Activated naive CD4-positive, alpha-beta T cell treated with anti-CD3 and anti-CD28 coated beads, Interleukin-2, amount 50 U/mL, for 72 hours (primary cell): ENCODE data around the gene NSMCE4A. TPM values are rescaled to one million over a fixed set of nuclear protein-coding genes. Genes with fewer than 3 reads are reported as not detected.
"Not testable (repeated sequence)": the region's sequence is repeated elsewhere in the genome, so short reads cannot be mapped to it uniquely, and the experiment has no call there.

Experiments used
- ATAC-seq, 2 donors: fragments of 150-1000 bp; cut with Tn5 transposase; 2 replicates each; pipeline ENCODE4 v1.10.0; 2021; ENCODE audit warnings: mild to moderate bottlenecking in 2 of 2, moderate library complexity in 2 of 2
- DNase-seq, 2 donors: peaks; one replicate each; pipeline ENCODE4 v3.0.0; 2021 to 2022; ENCODE audit warnings: low spot score in 2 of 2
- H3K27ac Mint-ChIP-seq, 2 donors: one replicate each; pipeline ENCODE4 v1.8.0; 2022; ENCODE audit warnings: mild to moderate bottlenecking in 2 of 2, mixed read lengths in 2 of 2
- H3K36me3 Mint-ChIP-seq, 2 donors: one replicate each; pipeline ENCODE4 v1.8.0; 2022; ENCODE audit warnings: mixed read lengths in 2 of 2
- H3K9me3 Mint-ChIP-seq, 2 donors: one replicate each; pipeline ENCODE4 v1.8.0; 2022; ENCODE audit warnings: mixed read lengths in 2 of 2
- total RNA-seq, 2 donors: library from RNA; stranded (reverse); gene quantifications; one replicate each; pipeline ENCODE4 v1.2.3, GENCODE V29; 2022

NSMCE4A gene
- total RNA-seq, 2 donors from 2014 or later = 36.0 to 46.8 TPM

GRCh38 chr10:121927318-121927840, 47.6 kb downstream of the NSMCE4A start:
- ATAC-seq (peak; percentile 64 to 89), DNase-seq (peak; percentile 42 to 82)
- no peaks in the 10 kb centered on the region for H3K9me3 Mint-ChIP-seq
- peaks cover 7 to 19% of the 10 kb centered on the region in 2 donors for H3K36me3 Mint-ChIP-seq
- peak overlapping the region; percentile 96 to 98 for H3K27ac Mint-ChIP-seq

DNA sequence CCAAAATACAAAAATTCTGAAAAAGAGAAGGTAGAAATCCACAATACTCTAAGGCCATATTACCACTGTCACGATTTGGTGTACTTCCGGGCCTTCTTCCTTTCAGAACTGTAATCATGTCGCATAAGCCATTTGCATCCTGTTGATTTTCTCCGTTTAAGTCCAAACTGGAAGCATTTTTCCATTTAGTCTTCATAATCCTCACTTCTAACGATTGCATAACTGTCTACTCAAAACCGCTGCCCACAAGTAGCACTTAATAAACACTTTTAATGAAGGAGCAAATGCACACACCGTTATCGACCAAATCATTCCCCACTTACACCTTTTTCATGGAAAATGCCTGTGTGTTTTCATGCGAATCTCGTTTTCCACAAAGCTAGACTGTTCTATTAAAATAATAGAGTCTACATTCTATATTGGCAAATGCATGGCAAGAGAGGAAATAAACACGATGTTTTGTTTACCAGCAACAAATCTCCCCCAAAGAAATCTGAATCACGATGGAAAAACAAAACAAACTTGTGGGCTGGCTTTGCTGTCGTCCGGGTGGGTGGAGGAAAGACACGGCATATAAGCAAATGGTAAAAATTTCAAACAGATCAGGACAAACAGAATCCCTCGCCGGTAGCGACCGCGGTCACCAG, 48.2 kb downstream of the NSMCE4A start:
- DNase-seq (no peak), ATAC-seq (no peak)
- Mint-ChIP-seq H3K9me3 (no peaks in the 10 kb centered on the region), H3K36me3 (peaks cover 8 to 19% of the 10 kb centered on the region in 2 donors), H3K27ac (peak overlapping the region; percentile 96 to 98)

DNA sequence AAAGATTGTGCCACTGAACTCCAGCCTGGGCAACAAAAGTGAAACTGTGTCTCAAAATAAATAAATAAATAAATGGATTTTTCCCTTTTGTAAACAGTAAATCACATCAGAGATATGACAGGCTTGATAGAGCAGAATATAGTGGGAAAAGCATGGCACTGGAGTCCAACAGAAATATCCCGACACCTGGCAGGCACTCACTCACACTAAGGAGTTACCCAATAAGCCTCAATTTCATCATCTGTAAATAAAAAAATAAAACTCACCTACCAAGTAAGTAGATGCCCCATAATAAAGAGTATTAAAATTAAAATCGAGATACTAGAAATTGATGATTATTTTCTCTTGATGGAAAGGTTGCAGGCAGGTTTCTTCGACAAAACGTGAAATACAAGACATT, 48.9 kb downstream of the NSMCE4A start:
- peaks cover 12 to 19% of the 10 kb centered on the region in 2 donors for H3K36me3 Mint-ChIP-seq
- H3K9me3 Mint-ChIP-seq = no peaks in the 10 kb centered on the region
- no peak for ATAC-seq
- peak overlapping the region in 1 of 2 donors; percentile 5 for H3K27ac Mint-ChIP-seq
- DNase-seq = no peak

DNA sequence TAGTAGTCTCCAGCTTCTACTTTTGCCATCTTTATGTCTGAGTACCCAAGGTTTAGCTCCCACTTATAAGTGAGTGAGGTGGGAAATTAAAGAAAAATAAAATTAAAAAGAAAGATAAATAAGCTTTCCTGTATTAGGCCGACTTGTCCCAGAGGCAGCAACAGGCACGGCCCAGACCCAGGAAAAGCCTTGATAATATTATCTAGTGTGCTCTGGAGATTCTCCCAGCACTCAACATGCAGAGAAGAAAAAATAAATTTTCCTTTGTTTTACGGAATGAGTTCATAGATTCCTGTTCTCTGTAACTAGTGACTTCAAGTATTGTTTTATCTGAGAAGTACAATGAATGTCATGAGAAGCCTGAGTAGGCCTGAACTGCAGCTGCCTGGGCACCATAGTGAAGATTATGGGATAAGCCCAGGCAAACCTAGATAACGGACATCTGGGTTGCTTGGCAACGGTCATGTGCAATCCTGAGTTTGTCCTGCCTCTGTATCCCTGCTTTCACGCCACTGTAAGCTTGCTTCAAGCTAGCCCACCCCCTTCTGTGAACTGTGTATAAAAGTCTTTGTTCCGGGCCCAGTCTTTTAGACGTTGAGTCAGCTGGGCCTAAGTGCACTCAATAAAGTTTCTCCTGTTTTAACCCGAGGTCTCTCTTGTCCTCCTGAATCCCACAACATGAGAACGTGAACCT, 53.6 kb downstream of the NSMCE4A start:
- ATAC-seq (no peak), DNase-seq (no peak)
- H3K9me3 Mint-ChIP-seq = no peaks in the 10 kb centered on the region
- H3K27ac Mint-ChIP-seq = no peak overlapping the region
- peaks cover 14 to 15% of the 10 kb centered on the region in 2 donors for H3K36me3 Mint-ChIP-seq

DNA sequence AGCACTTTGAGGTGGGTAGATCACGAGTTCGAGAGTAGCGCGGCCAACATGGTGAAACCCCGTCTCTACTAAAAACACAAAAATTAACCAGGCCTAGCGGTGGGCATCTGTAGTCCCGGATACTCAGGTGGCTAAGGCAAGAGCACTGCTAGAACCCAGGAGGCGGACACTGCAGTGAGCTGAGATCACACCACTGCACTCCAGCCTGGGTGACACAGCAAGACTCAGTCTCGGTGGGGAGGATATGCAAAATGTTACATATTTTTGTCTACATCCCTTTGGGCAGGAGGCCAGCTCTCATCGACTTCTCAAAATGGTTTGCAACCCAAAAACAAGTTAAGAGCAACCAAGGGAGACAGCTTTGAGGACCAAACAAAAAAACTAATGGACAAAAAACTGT, 55.4 kb downstream of the NSMCE4A start:
- Mint-ChIP-seq H3K27ac (no peak overlapping the region), H3K9me3 (no peaks in the 10 kb centered on the region), H3K36me3 (peaks cover 17 to 19% of the 10 kb centered on the region in 2 donors)
- no peak for ATAC-seq
- no peak for DNase-seq

DNA sequence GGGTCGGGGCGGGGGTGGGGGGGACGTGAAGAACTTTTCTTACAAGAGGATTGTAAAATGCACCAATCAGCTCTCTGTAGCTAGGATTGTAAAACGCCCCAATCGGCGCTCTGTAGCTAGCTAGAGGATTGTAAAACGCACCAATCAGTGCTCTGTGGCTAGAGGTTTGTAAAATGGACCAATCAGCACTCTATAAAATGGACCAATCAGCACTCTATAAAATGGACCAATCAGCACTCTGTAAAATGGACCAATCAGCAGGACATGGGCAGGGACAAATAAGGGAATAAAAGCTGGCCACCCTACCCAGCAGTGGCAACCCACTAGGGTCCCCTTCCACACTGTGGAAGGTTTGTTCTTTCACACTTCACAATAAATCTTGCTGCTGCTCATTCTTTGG, 56.2 kb downstream of the NSMCE4A start:
- ATAC-seq, H3K9me3 Mint-ChIP-seq, H3K27ac Mint-ChIP-seq, DNase-seq: not testable (repeated sequence)
- H3K36me3 Mint-ChIP-seq = peaks cover 20 to 21% of the 10 kb centered on the region in 2 donors

DNA sequence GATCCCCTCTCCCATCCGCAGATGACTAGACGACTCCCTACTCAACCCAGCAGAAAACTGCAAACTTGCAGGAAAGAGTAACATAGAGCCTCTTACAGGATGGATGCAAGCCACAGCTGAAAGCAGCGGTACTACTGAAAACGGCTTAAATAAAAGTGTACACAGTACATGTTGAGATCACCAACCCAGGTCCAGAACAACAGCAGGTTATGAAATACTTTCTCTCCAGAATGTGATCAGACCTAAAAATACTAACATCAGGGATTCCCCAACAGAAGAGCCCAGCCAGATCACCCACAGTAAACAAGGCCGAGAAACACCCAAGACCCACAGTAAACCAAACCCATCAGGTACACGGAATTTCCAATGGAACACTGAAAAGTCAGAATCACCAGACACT, 60.4 kb downstream of the NSMCE4A start:
- DNase-seq (no peak), ATAC-seq (no peak)
- Mint-ChIP-seq H3K9me3 (no peaks in the 10 kb centered on the region), H3K27ac (no peak overlapping the region), H3K36me3 (peaks cover 19 to 24% of the 10 kb centered on the region in 2 donors)

GRCh38 chr10:121911421-121911697, 63.7 kb downstream of the NSMCE4A start:
- Mint-ChIP-seq H3K27ac (no peak overlapping the region), H3K9me3 (no peaks in the 10 kb centered on the region), H3K36me3 (peaks cover 11 to 19% of the 10 kb centered on the region in 2 donors)
- peak in 1 of 2 donors; percentile 55 for ATAC-seq
- DNase-seq = no peak

GRCh38 chr10:121910673-121911420, 64.2 kb downstream of the NSMCE4A start:
- DNase-seq (no peak), ATAC-seq (no peak)
- peaks cover 11 to 19% of the 10 kb centered on the region in 2 donors for H3K36me3 Mint-ChIP-seq
- H3K27ac Mint-ChIP-seq = peak overlapping the region in 1 of 2 donors; percentile 16
- no peaks in the 10 kb centered on the region for H3K9me3 Mint-ChIP-seq

Other genes with a start within 250 kb of the NSMCE4A start
- 10 to 100 TPM in 1 of 2 donors, 1 to 10 TPM in 1; 9.0 to 18.6 TPM for gene ATE1, start 47.2 kb downstream of the NSMCE4A start, total RNA-seq
- gene TACC2, start 13.9 kb upstream of the NSMCE4A start, total RNA-seq = not detected